Measurements from ENCODE around the gene UBE2E2. TPM values are rescaled to one million over a fixed set of nuclear protein-coding genes. Genes with fewer than 3 reads are reported as not detected.

The UBE2E2 gene
- total RNA-seq, 1 experiment from 2014 or later = 38.6 TPM

GRCh38 chr3:23475446-23475845 lies 272.3 kb downstream of the UBE2E2 start:
- DNase-seq = no peak

More at GRCh38 chr3:23475446-23475845, 272.3 kb downstream of the UBE2E2 start:
- Mint-ChIP-seq H3K27me3 (ENCODE audit: low read depth) (no peaks in the 10 kb centered on the region), H3K4me1 (peaks cover 12 to 17% of the 10 kb centered on the region in 2 experiments), H3K9me3 (peaks cover 0 to 4% of the 10 kb centered on the region in 2 experiments; a peak in 2 of 5 replicates), H3K36me3 (ENCODE audit: insufficient read depth in 1 of 3, low read depth in 3 of 3) (peaks cover 0 to 7% (median 2%) of the 10 kb centered on the region in 3 experiments; a peak in 3 of 7 replicates), H3K4me3 (no peak overlapping the region), H3K27ac (no peak overlapping the region)
- Histone ChIP-seq H2BK20ac (ENCODE audit: low read depth, low read length, poor library complexity, severe bottlenecking) (no peak overlapping the region), H4K91ac (ENCODE audit: insufficient read length, low read depth, low read length) (no peak overlapping the region), H4K8ac (replicated peaks; ENCODE audit: insufficient read length, low read depth, low read length) (no peak overlapping the region), H3K56ac (ENCODE audit: insufficient read length, low read depth, low read length) (no peak overlapping the region), H3K4me1 (ENCODE audit: insufficient read depth, low read length) (no peaks in the 10 kb centered on the region), H2AK5ac (ENCODE audit: insufficient read length, low read length) (no peak overlapping the region), H3K23me2 (ENCODE audit: insufficient read length, low read depth, low read length, poor library complexity, severe bottlenecking) (no peaks in the 10 kb centered on the region), H2AFZ (ENCODE audit: low read length) (no peak overlapping the region), H3K9me3 (ENCODE audit: control insufficient read depth, low read depth, low read length) (no peaks in the 10 kb centered on the region), H3K4me2 (ENCODE audit: insufficient read depth, insufficient read length, low read length) (no peak overlapping the region), H2BK120ac (ENCODE audit: low read depth, low read length, poor library complexity, severe bottlenecking) (no peak overlapping the region), H3K9ac (ENCODE audit: extremely low read depth, insufficient read length, low read length) (no peak overlapping the region), H3K14ac (ENCODE audit: insufficient read depth, low read length) (no peak overlapping the region), H4K20me1 (ENCODE audit: control insufficient read depth, insufficient read depth, insufficient read length) (peaks cover 3% of the 10 kb centered on the region), H4K5ac (ENCODE audit: insufficient read length, low read depth, low read length) (no peak overlapping the region), H3K4ac (ENCODE audit: low read depth, low read length) (no peak overlapping the region), H3K27ac (ENCODE audit: insufficient read length, low read depth, low read length) (no peak overlapping the region), H2BK5ac (ENCODE audit: insufficient read length, low read length) (no peak overlapping the region), H3K18ac (ENCODE audit: insufficient read length, low read depth, low read length) (no peak overlapping the region), H3K27me3 (ENCODE audit: insufficient read depth, low read length) (no peaks in the 10 kb centered on the region), H3K23ac (ENCODE audit: insufficient read length, low read depth, low read length) (no peak overlapping the region), H2BK12ac (ENCODE audit: insufficient read length, low read depth, low read length) (no peak overlapping the region), H3K79me1 (ENCODE audit: insufficient read depth, low read depth, low read length, poor library complexity, severe bottlenecking) (no peaks in the 10 kb centered on the region), H3K79me2 (ENCODE audit: insufficient read depth, low read length) (no peaks in the 10 kb centered on the region), H2BK15ac (ENCODE audit: low read depth, low read length) (no peak overlapping the region), H3T11ph (ENCODE audit: low read length) (no peak overlapping the region)
- TF ChIP-seq CTCF (conservative IDR thresholded peaks at IDR 0.05) = no peak
- no CpG with 5 or more reads among the region's 2 CpGs for WGBS (ENCODE audit: extremely low coverage, insufficient read length, low lambda C conversion rate)

All from H9 (cell line).